Neural cell (in vitro differentiated cells): ENCODE data around the gene MTREX. TPM values are rescaled to one million over a fixed set of nuclear protein-coding genes. Genes with fewer than 3 reads are reported as not detected.

Experiments used
- H2AFZ ChIP-seq: fragments of 200-600, 300-800 bp; sonication (generic), shearing (Covaris generic); 2 replicates; pipeline ENCODE4 v1.6.0; 2014; ENCODE audit warnings: low read depth, mild to moderate bottlenecking, antibody characterized with exemption, low read length, moderate library complexity
- H3F3A ChIP-seq: fragments of 200-600 bp; shearing (Covaris generic); 2 replicates; pipeline ENCODE4 v1.6.1; 2016; ENCODE audit warnings: mild to moderate bottlenecking, moderate library complexity, mixed read lengths, antibody characterized with exemption, low read length; ENCODE audit not compliant: insufficient read depth, poor library complexity, severe bottlenecking
- H3K27ac ChIP-seq: fragments of 200-600, 300-800 bp; sonication (generic), shearing (Covaris generic); 2 replicates; pipeline ENCODE4 v1.5.1; 2014; ENCODE audit warnings: mild to moderate bottlenecking, low read length, moderate library complexity
- H3K27me3 ChIP-seq: fragments of 300-800, 200-600 bp; sonication (generic), shearing (Covaris generic); 2 replicates; pipeline ENCODE4 v1.6.0; 2014; ENCODE audit warnings: mild to moderate bottlenecking, low read depth, low read length, moderate library complexity; ENCODE audit not compliant: insufficient read depth
- H3K36me3 ChIP-seq: fragments of 300-800, 200-600 bp; sonication (generic), shearing (Covaris generic); 2 replicates; pipeline ENCODE4 v1.5.1; 2014; ENCODE audit warnings: mild to moderate bottlenecking, antibody characterized with exemption, low read length, moderate library complexity; ENCODE audit not compliant: insufficient read depth
- H3K4me2 ChIP-seq: fragments of 300-800, 200-600 bp; sonication (generic), shearing (Covaris generic); 2 replicates; pipeline ENCODE4 v1.6.0; 2014; ENCODE audit warnings: mild to moderate bottlenecking, low read length
- H3K4me3 ChIP-seq: fragments of 300-800, 200-600 bp; sonication (generic), shearing (Covaris generic); 2 replicates; pipeline ENCODE4 v1.5.1; 2014; ENCODE audit warnings: mild to moderate bottlenecking, low read length, moderate library complexity
- H3K79me2 ChIP-seq: fragments of 200-600 bp; shearing (Covaris generic); replicated peaks from 2 replicates; pipeline ENCODE4 v1.6.0; 2014; ENCODE audit warnings: mild to moderate bottlenecking, low read length, moderate library complexity; ENCODE audit not compliant: insufficient read depth
- H3K9ac ChIP-seq: fragments of 300-800, 200-600 bp; sonication (generic), shearing (Covaris generic); 2 replicates; pipeline ENCODE4 v1.6.1; 2016; ENCODE audit warnings: mild to moderate bottlenecking, low read length, mixed read lengths
- H3K9me2 ChIP-seq: fragments of 200-600 bp; shearing (Covaris generic); 2 replicates; pipeline ENCODE4 v1.6.1; 2016; ENCODE audit warnings: mild to moderate bottlenecking, low read length, mixed read lengths; ENCODE audit not compliant: insufficient read depth
- H3K9me3 ChIP-seq: fragments of 200-600, 300-800 bp; sonication (generic), shearing (Covaris generic); 2 replicates; pipeline ENCODE4 v1.6.1; 2016; ENCODE audit warnings: mild to moderate bottlenecking, mixed run types, low read length, moderate library complexity, mixed read lengths
- H4K20me1 ChIP-seq: fragments of 200-600 bp; shearing (Covaris generic); 2 replicates; pipeline ENCODE4 v1.6.1; 2016; ENCODE audit warnings: mild to moderate bottlenecking, mixed run types; ENCODE audit not compliant: insufficient read depth
- CTCF ChIP-seq: fragments of 450-650 bp; IDR thresholded peaks from 2 replicates; pipeline ENCODE4 v1.5.1; 2014; ENCODE audit warnings: antibody characterized with exemption, mild to moderate bottlenecking, moderate library complexity; ENCODE audit not compliant: poor library complexity, severe bottlenecking
- EP300 ChIP-seq: fragments of 450-650 bp; conservative IDR thresholded peaks from 2 replicates; pipeline ENCODE4 v1.6.1; 2014; ENCODE audit warnings: antibody characterized with exemption, mild to moderate bottlenecking, moderate library complexity; ENCODE audit not compliant: poor library complexity, severe bottlenecking
- EZH2 ChIP-seq: fragments of 200-600, 300-800 bp; shearing (Covaris generic), sonication (generic); IDR thresholded peaks from 2 replicates; pipeline ENCODE4 v1.6.1; 2014; ENCODE audit warnings: antibody characterized with exemption, low read length, borderline replicate concordance, mild to moderate bottlenecking; ENCODE audit not compliant: insufficient read depth, poor library complexity, severe bottlenecking
- MXI1 ChIP-seq: fragments of 450-650 bp; conservative IDR thresholded peaks from 2 replicates; pipeline ENCODE4 v1.6.1; 2014; ENCODE audit warnings: antibody characterized with exemption, mild to moderate bottlenecking; ENCODE audit not compliant: poor library complexity, severe bottlenecking
- POLR2AphosphoS5 ChIP-seq: IDR thresholded peaks from 2 replicates; pipeline ENCODE4 v1.6.1; 2012
- RAD21 ChIP-seq: fragments of 450-650 bp; conservative IDR thresholded peaks from 2 replicates; pipeline ENCODE4 v1.6.1; 2014; ENCODE audit warnings: antibody characterized with exemption, mild to moderate bottlenecking, moderate library complexity
- SMC3 ChIP-seq: fragments of 450-650 bp; conservative IDR thresholded peaks from 2 replicates; pipeline ENCODE4 v1.6.1; 2014; ENCODE audit warnings: antibody characterized with exemption, mild to moderate bottlenecking, moderate library complexity; ENCODE audit not compliant: poor library complexity
- TAF1 ChIP-seq: IDR thresholded peaks from 2 replicates; pipeline ENCODE4 v1.6.1; 2012; ENCODE audit warnings: low read depth
- polyA plus RNA-seq: library from polyadenylated mRNA; depleted of rRNA; stranded (reverse); fragments of >200 nt; gene quantifications from 2 replicates; pipeline ENCODE4 v1.2.3, GENCODE V29; 2014
- TF ChIP-seq, protein P1 (sequence below): IDR thresholded peaks from 2 replicates; pipeline ENCODE4 v1.6.1; 2012; ENCODE audit warnings: borderline replicate concordance

The MTREX gene
- polyA plus RNA-seq, 1 donor from 2014 or later, result 77.6 TPM

GRCh38 chr5:55453211-55453610 lies 145.4 kb downstream of the MTREX start (continued):
- TF ChIP-seq, protein P1, sequence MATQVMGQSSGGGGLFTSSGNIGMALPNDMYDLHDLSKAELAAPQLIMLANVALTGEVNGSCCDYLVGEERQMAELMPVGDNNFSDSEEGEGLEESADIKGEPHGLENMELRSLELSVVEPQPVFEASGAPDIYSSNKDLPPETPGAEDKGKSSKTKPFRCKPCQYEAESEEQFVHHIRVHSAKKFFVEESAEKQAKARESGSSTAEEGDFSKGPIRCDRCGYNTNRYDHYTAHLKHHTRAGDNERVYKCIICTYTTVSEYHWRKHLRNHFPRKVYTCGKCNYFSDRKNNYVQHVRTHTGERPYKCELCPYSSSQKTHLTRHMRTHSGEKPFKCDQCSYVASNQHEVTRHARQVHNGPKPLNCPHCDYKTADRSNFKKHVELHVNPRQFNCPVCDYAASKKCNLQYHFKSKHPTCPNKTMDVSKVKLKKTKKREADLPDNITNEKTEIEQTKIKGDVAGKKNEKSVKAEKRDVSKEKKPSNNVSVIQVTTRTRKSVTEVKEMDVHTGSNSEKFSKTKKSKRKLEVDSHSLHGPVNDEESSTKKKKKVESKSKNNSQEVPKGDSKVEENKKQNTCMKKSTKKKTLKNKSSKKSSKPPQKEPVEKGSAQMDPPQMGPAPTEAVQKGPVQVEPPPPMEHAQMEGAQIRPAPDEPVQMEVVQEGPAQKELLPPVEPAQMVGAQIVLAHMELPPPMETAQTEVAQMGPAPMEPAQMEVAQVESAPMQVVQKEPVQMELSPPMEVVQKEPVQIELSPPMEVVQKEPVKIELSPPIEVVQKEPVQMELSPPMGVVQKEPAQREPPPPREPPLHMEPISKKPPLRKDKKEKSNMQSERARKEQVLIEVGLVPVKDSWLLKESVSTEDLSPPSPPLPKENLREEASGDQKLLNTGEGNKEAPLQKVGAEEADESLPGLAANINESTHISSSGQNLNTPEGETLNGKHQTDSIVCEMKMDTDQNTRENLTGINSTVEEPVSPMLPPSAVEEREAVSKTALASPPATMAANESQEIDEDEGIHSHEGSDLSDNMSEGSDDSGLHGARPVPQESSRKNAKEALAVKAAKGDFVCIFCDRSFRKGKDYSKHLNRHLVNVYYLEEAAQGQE, result no peak
- TF ChIP-seq POLR2AphosphoS5, result no peak
- TF ChIP-seq EP300, result no peak

GRCh38 chr5:55454282-55454681 lies 146.5 kb downstream of the MTREX start:
- Histone ChIP-seq H3F3A (no peaks in the 10 kb centered on the region), H3K4me3 (no peak overlapping the region), H4K20me1 (no peaks in the 10 kb centered on the region), H3K9me3 (no peaks in the 10 kb centered on the region), H3K4me2 (no peak overlapping the region), H2AFZ (no peak overlapping the region), H3K9ac (no peak overlapping the region), H3K27ac (no peak overlapping the region), H3K79me2 (peaks cover 2% of the 10 kb centered on the region), H3K9me2 (no peaks in the 10 kb centered on the region), H3K36me3 (no peaks in the 10 kb centered on the region), H3K27me3 (no peaks in the 10 kb centered on the region)
- no peak for TF ChIP-seq MXI1
- no peak for TF ChIP-seq RAD21
- no peak for TF ChIP-seq EP300
- no peak for TF ChIP-seq TAF1
- TF ChIP-seq SMC3, result no peak
- TF ChIP-seq CTCF, result no peak
- TF ChIP-seq, protein P1, result no peak
- no peak for TF ChIP-seq EZH2
- TF ChIP-seq POLR2AphosphoS5, result no peak
